Measurements from ENCODE around the gene GTPBP4.

GRCh38 chr10:1061930-1062774 lies 73.9 kb downstream of the GTPBP4 start:
- TF ChIP-seq MAFK (IDR thresholded peaks at IDR 0.05; ENCODE audit: low read depth, low read length) = no peak
- no peak for TF ChIP-seq POLR2A (IDR thresholded peaks at IDR 0.05; ENCODE audit: control extremely low read depth in 1 of 2, low read depth in 2 of 2, low read length in 2 of 2)

Measured in H1 (cell line).